WI38 (cell line): ENCODE data around the gene CD209.
"Not testable (repeated sequence)": the region's sequence is repeated elsewhere in the genome, so short reads cannot be mapped to it uniquely, and the experiment has no call there.

Experiments
- H3K4me3 ChIP-seq: 2 replicates; pipeline ENCODE4 v1.5.1; 2011; ENCODE audit warnings: low read depth, mild to moderate bottlenecking, control low read depth, low read length
- TF ChIP-seq, protein P1 (sequence below): IDR thresholded peaks from 2 replicates; pipeline ENCODE4 v1.5.1; 2012; ENCODE audit warnings: low read depth, mild to moderate bottlenecking, control low read depth, low read length

The CD209 gene

DNA sequence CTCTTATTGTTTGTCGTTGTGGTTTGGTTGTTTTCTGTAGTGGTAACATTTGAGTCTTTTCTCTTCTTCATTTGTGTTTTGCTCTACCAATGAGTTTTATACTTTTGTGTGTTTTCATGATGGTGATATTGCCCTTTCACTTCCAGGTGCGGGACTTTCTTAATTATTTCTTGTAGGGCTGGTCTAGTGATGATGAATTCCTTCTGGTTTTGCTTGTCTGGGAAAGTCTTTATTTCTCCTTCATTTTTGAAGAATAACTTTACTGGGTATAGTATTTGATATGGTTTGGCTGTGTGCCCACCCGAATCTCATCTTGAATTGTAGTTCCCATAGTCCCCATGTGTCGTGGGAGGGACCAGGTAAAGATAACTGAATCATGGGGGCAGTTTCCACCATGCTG lies 8.9 kb upstream of the CD209 start:
- H3K4me3 ChIP-seq = no peak overlapping the region
- TF ChIP-seq, protein P1, sequence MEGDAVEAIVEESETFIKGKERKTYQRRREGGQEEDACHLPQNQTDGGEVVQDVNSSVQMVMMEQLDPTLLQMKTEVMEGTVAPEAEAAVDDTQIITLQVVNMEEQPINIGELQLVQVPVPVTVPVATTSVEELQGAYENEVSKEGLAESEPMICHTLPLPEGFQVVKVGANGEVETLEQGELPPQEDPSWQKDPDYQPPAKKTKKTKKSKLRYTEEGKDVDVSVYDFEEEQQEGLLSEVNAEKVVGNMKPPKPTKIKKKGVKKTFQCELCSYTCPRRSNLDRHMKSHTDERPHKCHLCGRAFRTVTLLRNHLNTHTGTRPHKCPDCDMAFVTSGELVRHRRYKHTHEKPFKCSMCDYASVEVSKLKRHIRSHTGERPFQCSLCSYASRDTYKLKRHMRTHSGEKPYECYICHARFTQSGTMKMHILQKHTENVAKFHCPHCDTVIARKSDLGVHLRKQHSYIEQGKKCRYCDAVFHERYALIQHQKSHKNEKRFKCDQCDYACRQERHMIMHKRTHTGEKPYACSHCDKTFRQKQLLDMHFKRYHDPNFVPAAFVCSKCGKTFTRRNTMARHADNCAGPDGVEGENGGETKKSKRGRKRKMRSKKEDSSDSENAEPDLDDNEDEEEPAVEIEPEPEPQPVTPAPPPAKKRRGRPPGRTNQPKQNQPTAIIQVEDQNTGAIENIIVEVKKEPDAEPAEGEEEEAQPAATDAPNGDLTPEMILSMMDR = no peak

DNA sequence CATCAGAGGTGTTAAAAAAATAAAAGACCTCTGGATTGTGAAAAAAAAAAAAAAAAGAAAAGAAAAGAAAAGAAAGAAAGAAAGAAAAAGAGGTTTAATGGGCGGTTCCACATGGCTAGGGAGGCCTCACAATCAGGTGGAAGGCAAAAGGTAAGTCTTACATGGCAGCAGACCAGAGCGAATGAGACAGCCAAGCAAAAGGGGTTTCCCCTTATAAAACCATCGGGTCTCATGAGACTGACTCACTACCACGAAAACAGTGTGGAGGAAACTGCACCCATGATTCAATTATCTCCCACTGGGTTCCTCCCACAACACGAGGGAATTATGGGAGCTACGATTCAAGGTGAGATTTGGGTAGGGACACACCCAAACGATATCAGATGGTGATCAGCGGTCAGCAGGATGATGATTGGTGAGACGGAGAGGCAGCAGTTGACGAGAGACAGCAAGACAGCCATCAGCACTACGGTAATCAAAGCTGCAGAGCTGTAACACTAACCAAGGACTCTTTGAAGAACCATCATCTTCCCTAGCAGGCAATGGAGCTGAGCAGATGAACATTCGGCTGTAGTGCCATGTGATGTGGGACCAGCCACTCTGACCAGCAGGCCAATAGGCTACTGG lies 3.9 kb upstream of the CD209 start:
- TF ChIP-seq, protein P1 = no peak
- no peak overlapping the region for H3K4me3 ChIP-seq

DNA sequence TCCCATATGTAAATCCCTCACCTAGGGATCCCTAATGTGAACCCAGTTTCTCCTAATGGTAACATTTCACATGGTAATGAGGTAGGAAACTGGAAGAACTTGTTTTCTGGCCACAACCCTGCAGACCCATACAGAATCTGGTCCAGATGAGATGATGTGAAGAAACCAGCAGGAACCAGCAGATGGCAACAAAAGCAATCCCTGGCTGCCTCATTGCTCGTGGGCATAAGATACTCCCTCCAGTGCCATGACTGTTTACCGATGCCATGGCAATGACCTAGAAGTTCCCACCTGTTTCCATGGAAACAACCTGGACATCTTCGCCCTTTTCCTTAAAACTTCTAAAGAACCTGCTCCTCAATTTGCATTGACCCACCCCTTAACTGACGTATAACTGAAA lies 1.4 kb upstream of the CD209 start:
- H3K4me3 ChIP-seq = no peak overlapping the region
- TF ChIP-seq, protein P1 = no peak

DNA sequence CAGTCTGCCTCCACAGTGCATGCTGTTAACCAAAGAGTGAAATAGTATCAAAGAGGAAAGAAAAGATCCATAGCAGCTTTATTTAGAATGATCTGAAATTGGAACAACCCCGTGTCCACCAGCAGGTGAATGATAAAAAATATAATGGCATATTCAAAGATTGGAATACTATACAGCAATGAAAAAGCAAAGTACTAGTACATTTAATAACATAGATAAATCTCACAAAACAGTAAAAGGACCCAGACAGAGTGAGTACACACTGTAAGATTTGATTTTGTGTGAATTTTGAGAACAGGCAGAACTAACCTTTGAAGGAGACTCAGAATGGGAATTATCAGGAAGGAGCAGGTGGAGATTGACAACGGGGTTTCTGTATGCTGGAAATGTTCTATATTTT lies 837 bp upstream of the CD209 start:
- TF ChIP-seq, protein P1 = no peak
- no peak overlapping the region for H3K4me3 ChIP-seq

DNA sequence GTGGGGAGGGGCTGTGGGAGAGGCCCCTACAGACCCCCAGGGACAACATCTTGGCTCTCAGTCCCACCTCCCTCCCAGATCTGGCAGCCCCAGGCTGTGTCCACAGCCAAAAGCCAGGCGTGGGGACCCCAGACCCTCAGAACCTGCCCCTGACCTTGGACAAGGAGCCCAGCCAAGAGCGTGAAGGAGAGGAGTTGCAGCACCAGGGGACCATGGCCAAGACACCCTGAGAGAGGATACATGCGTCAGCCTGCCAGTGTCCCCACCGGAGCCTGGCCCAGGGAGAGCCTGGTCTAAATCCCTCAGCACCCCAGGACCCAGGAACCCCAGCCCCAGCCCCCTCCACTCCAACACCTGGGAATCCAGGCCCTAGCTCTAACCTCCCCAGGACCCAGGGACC lies 1.0 kb downstream of the CD209 start:
- not testable (repeated sequence) for H3K4me3 ChIP-seq

DNA sequence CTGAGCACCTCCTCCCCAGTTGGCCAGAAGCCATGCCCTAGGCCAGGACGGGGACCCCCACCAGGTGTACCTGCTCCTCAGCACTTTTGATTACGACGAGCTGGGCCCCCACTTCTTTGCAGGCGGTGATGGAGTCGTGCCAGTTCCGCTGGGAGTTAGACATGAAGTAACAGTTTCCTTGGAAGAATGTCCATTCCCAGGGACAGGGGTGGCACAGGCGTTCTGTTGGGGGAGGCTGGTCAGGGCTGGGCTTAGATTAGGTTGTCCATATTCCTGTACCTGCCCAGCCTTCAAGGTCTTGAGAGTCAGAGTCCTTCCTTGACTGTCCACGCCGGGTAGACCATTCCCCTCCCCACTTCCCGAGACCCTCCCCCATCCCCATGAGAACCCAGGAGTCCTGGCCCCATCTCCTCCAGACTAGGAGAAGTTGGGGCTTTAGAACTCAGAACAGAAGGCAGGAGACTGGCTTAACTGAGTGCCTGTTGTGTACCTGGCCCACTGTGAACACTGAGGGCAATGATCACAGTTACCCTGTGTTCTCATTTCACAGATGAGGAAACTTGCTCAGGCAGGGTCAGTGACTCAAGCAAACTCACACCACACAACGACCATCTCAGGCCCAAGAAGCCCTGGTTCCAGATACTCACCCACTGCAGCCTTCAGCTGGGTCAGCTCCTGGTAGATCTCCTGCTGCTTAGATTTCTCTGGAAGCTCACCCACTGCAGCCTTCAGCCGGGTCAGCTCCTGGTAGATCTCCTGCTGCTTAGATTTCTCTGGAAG lies 2.3 kb downstream of the CD209 start:
- no peak overlapping the region for H3K4me3 ChIP-seq
- TF ChIP-seq, protein P1 = no peak

DNA sequence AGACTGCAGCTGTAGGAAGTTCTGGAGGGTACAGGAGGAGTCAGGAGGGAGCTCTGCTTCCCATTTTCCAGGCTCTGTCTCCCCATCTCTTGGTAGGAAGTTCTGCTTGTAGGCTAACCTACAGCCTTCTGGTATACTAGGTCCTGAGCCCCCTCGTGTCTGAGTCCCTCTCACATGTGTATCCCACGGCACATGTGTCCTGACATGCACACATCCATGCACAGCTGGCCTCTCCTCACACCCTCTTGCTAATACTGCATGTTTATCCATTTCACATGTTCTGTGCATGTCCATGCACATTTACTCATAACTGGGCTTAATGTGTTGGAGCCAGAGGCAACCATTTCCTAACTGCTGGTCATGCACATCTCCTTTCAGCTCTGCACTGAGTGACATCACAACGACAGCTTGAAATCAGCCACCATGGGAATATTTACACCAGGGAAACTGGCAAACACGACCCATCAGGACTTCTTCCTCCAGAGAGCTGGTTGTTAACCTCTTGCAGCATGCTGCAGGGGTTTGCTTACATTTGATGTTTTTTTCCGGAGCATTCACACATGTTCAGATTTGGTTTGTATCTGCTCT lies 3.0 kb downstream of the CD209 start:
- no peak overlapping the region for H3K4me3 ChIP-seq
- TF ChIP-seq, protein P1 = no peak
